Measurements from ENCODE around the gene CMKLR1. TPM values are rescaled to one million over a fixed set of nuclear protein-coding genes. Genes with fewer than 3 reads are reported as not detected.

CMKLR1 gene
- total RNA-seq, 1 donor from 2014 or later, result 10.1 TPM

- Histone ChIP-seq H3K27ac (no peak overlapping the region), H3K4me3 (no peak overlapping the region), H3K9me3 (no peaks in the 10 kb centered on the region), H3K4me1 (no peaks in the 10 kb centered on the region), H3K27me3 (no peaks in the 10 kb centered on the region), H3K36me3 (no peaks in the 10 kb centered on the region)
- no peak for DNase-seq (ENCODE audit: extremely low spot score in 2 of 2)
- TF ChIP-seq POLR2A (IDR thresholded peaks at IDR 0.05) (no peak), POLR2AphosphoS5 (IDR thresholded peaks at IDR 0.05; ENCODE audit: insufficient read depth in 1 of 2, low read depth in 1 of 2) (no peak)
- TF ChIP-seq, protein P1, sequence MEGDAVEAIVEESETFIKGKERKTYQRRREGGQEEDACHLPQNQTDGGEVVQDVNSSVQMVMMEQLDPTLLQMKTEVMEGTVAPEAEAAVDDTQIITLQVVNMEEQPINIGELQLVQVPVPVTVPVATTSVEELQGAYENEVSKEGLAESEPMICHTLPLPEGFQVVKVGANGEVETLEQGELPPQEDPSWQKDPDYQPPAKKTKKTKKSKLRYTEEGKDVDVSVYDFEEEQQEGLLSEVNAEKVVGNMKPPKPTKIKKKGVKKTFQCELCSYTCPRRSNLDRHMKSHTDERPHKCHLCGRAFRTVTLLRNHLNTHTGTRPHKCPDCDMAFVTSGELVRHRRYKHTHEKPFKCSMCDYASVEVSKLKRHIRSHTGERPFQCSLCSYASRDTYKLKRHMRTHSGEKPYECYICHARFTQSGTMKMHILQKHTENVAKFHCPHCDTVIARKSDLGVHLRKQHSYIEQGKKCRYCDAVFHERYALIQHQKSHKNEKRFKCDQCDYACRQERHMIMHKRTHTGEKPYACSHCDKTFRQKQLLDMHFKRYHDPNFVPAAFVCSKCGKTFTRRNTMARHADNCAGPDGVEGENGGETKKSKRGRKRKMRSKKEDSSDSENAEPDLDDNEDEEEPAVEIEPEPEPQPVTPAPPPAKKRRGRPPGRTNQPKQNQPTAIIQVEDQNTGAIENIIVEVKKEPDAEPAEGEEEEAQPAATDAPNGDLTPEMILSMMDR (IDR thresholded peaks at IDR 0.05), result no peak
- intact Hi-C loops (cut with DNase I), result no loop called here
Observed at GRCh38 chr12:108266131-108266530, 73.0 kb downstream of the CMKLR1 start.

DNA sequence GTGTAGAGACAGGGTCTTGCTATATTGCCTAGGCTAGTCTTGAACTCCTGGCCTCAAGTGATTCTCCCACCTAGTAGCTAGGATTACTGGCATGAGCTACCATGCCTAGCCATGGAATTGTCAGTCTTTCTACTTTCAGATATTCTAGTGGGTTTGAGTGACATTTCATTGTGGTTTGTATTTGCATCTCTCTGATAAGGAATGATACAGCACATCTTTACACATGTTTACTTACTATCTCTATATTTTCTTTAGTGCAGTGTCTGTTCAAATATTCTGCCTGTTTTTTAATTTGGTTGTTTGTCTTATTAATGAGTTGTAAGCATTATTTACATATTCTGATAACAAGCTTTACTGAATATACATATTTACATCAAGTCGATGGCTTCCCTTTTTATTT, 73.6 kb downstream of the CMKLR1 start:
- Histone ChIP-seq H3K27ac (no peak overlapping the region), H3K9me3 (no peaks in the 10 kb centered on the region), H3K36me3 (no peaks in the 10 kb centered on the region), H3K4me3 (no peak overlapping the region), H3K4me1 (no peaks in the 10 kb centered on the region), H3K27me3 (no peaks in the 10 kb centered on the region)
- intact Hi-C loops (cut with DNase I), result no loop called here
- no peak for DNase-seq (ENCODE audit: extremely low spot score in 2 of 2)
- TF ChIP-seq POLR2A (IDR thresholded peaks at IDR 0.05), result no peak
- TF ChIP-seq POLR2AphosphoS5 (IDR thresholded peaks at IDR 0.05; ENCODE audit: insufficient read depth in 1 of 2, low read depth in 1 of 2), result no peak
- TF ChIP-seq, protein P1 (IDR thresholded peaks at IDR 0.05), result no peak

GRCh38 chr12:108260969-108261368, 78.1 kb downstream of the CMKLR1 start:
- Histone ChIP-seq H3K9me3 (no peaks in the 10 kb centered on the region), H3K4me1 (no peaks in the 10 kb centered on the region), H3K36me3 (no peaks in the 10 kb centered on the region), H3K27ac (no peak overlapping the region), H3K27me3 (no peaks in the 10 kb centered on the region), H3K4me3 (no peak overlapping the region)
- intact Hi-C loops (cut with DNase I), result no loop called here
- TF ChIP-seq POLR2A (IDR thresholded peaks at IDR 0.05) (no peak), POLR2AphosphoS5 (IDR thresholded peaks at IDR 0.05; ENCODE audit: insufficient read depth in 1 of 2, low read depth in 1 of 2) (no peak)
- TF ChIP-seq, protein P1 (IDR thresholded peaks at IDR 0.05), result no peak
- no peak for DNase-seq (ENCODE audit: extremely low spot score in 2 of 2)

DNA sequence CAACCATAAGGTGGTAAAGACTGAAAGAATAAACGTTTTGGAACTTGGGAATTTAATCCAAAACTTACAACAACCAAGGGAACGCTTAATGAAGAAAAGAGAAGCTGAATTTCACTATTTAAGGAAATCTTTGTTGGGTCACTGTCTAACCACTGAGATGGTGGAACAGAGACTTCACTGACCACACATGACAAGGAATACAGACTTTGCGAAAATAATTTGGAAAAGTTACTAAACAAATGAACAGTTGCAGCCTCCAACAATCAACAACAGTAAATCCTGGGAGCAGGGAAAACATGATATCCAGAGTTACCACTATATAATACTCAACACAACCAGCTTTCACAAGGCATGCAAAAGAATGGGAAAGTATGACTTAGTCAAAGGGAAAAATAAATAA, 79.1 kb downstream of the CMKLR1 start:
- H3K27me3 ChIP-seq, result no peaks in the 10 kb centered on the region
- DNase-seq (ENCODE audit: extremely low spot score in 2 of 2), result no peak
- no peaks in the 10 kb centered on the region for H3K4me1 ChIP-seq
- H3K9me3 ChIP-seq, result no peaks in the 10 kb centered on the region
- no peak overlapping the region for H3K27ac ChIP-seq
- TF ChIP-seq, protein P1 (IDR thresholded peaks at IDR 0.05), result no peak
- TF ChIP-seq POLR2A (IDR thresholded peaks at IDR 0.05) (no peak), POLR2AphosphoS5 (IDR thresholded peaks at IDR 0.05; ENCODE audit: insufficient read depth in 1 of 2, low read depth in 1 of 2) (no peak)
- H3K4me3 ChIP-seq, result no peak overlapping the region
- H3K36me3 ChIP-seq, result no peaks in the 10 kb centered on the region
- intact Hi-C loops (cut with DNase I), result no loop called here

- no peak for TF ChIP-seq POLR2A (IDR thresholded peaks at IDR 0.05)
- no peaks in the 10 kb centered on the region for H3K27me3 ChIP-seq
Observed at GRCh38 chr12:108257610-108258106, 81.5 kb downstream of the CMKLR1 start.

More at GRCh38 chr12:108257610-108258106, 81.5 kb downstream of the CMKLR1 start:
- Histone ChIP-seq H3K4me1 (no peaks in the 10 kb centered on the region), H3K4me3 (no peak overlapping the region), H3K36me3 (no peaks in the 10 kb centered on the region), H3K27ac (no peak overlapping the region), H3K9me3 (no peaks in the 10 kb centered on the region)
- intact Hi-C loops (cut with DNase I), result no loop called here
- DNase-seq (ENCODE audit: extremely low spot score in 2 of 2), result no peak
